NT2/D1 (cell line): Measurements from ENCODE around the gene RHBDL3.

Source experiments
- SUZ12 ChIP-seq: IDR thresholded peaks from 2 replicates; pipeline ENCODE4 v1.6.1; 2011; ENCODE audit not compliant: insufficient read length, insufficient read depth; ENCODE audit errors: extremely low read depth
- ZNF274 ChIP-seq: IDR thresholded peaks from 2 replicates; pipeline ENCODE4 v1.6.1; 2011; ENCODE audit warnings: mild to moderate bottlenecking, low read depth, low read length

DNA sequence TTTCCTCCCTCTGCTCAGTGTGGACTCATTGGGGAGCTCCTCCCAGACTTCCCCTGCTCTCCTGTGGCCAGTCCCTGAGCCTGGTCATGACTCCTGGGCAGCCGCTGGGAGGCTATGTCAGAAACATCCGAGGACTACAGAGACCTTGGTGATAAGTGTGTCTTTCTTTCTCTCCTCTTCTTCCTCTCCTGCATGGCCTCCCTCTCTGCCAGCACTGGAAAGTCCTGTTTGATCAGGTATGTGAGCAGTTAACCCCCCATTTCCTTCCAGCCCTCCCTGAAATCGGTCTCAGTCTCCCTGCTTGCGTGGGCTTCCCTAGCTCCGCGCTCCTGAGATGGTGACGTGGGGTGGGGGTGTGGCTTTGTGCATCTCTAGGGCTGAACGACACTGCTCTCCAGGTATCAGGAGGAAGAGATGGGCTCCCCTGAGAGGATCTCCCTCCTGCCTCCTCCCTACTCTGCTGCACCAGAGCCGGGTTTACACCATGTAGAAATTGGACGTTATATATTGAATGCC is 2.1 kb downstream of the RHBDL3 start:
- TF ChIP-seq ZNF274 (no peak), SUZ12 (no peak)
